Mesenchymal stem cell (in vitro differentiated cells and primary cell): Measurements from ENCODE around the gene COL6A3.

Experiments
- DNase-seq: peaks from one replicate; pipeline ENCODE4 v3.0.0-alpha.2; 2013
- H2AFZ ChIP-seq: one replicate; pipeline ENCODE4 v1.6.1; 2013; ENCODE audit warnings: low read depth, mild to moderate bottlenecking, control low read depth, inconsistent platforms, low read length, moderate library complexity
- H2AK5ac ChIP-seq: 2 replicates; pipeline ENCODE4 v1.6.1; 2013; ENCODE audit warnings: low read length, moderate library complexity, mild to moderate bottlenecking, inconsistent platforms; ENCODE audit not compliant: severe bottlenecking
- H2BK120ac ChIP-seq: one replicate; pipeline ENCODE4 v1.6.1; 2013; ENCODE audit warnings: low read depth, mild to moderate bottlenecking, inconsistent platforms, low read length, moderate library complexity
- H2BK12ac ChIP-seq, 2 experiments: one replicate each; pipeline ENCODE4 v1.6.1; 2013; ENCODE audit warnings: inconsistent platforms in 2 of 2, low read length in 2 of 2, mild to moderate bottlenecking in 2 of 2, moderate library complexity in 2 of 2, control low read depth in 1 of 2
- H2BK15ac ChIP-seq: one replicate; pipeline ENCODE4 v1.6.1; 2013; ENCODE audit warnings: mild to moderate bottlenecking, low read depth, inconsistent platforms; ENCODE audit not compliant: poor library complexity, severe bottlenecking
- H2BK5ac ChIP-seq: 2 replicates; pipeline ENCODE4 v1.6.1; 2013; ENCODE audit warnings: low read depth, mild to moderate bottlenecking, low read length, control low read depth, inconsistent platforms; ENCODE audit not compliant: poor library complexity, severe bottlenecking
- H3K14ac ChIP-seq, 2 experiments: one replicate each; pipeline ENCODE4 v1.6.1; 2013; ENCODE audit warnings: inconsistent platforms in 2 of 2, low read length in 2 of 2, control low read depth in 1 of 2, mild to moderate bottlenecking in 1 of 2, moderate library complexity in 1 of 2
- H3K18ac ChIP-seq, 2 experiments: one replicate each; pipeline ENCODE4 v1.6.1; 2013; ENCODE audit warnings: inconsistent platforms in 2 of 2, low read length in 2 of 2, control low read depth in 1 of 2, low read depth in 1 of 2, mild to moderate bottlenecking in 1 of 2
- H3K23ac ChIP-seq, 2 experiments: one replicate each; pipeline ENCODE4 v1.6.1; 2013; ENCODE audit warnings: inconsistent platforms in 2 of 2, low read length in 2 of 2, mild to moderate bottlenecking in 2 of 2, moderate library complexity in 2 of 2, control low read depth in 1 of 2
- H3K27ac ChIP-seq: 2 replicates; pipeline ENCODE4 v1.5.1; 2013; ENCODE audit warnings: mild to moderate bottlenecking, moderate library complexity, low read length, control low read depth, inconsistent platforms; ENCODE audit not compliant: poor library complexity, severe bottlenecking
- H3K27me3 ChIP-seq, 2 experiments: 2 replicates each; pipeline versions ENCODE4 v1.6.1 to v1.7.0; 2013; ENCODE audit warnings: low read length in 2 of 2, mild to moderate bottlenecking in 2 of 2, moderate library complexity in 2 of 2, control low read depth in 1 of 2, inconsistent platforms in 1 of 2; ENCODE audit not compliant: control insufficient read depth in 1 of 2, insufficient read depth in 1 of 2
- H3K36me3 ChIP-seq, 2 experiments: 2 replicates each; pipeline versions ENCODE4 v1.6.1 to v1.7.0; 2013; ENCODE audit warnings: low read length in 2 of 2, control low read depth in 1 of 2, inconsistent platforms in 1 of 2, low read depth in 1 of 2, mild to moderate bottlenecking in 1 of 2; ENCODE audit not compliant: insufficient read depth in 2 of 2, control insufficient read depth in 1 of 2
- H3K4ac ChIP-seq, 2 experiments: one replicate each; pipeline ENCODE4 v1.6.1; 2013; ENCODE audit warnings: inconsistent platforms in 2 of 2, low read length in 2 of 2, mild to moderate bottlenecking in 2 of 2, moderate library complexity in 2 of 2, control low read depth in 1 of 2, low read depth in 1 of 2
- H3K4me1 ChIP-seq: 2 replicates; pipeline ENCODE4 v1.6.1; 2013; ENCODE audit warnings: low read depth, low read length, control low read depth; ENCODE audit not compliant: control insufficient read depth, insufficient read depth
- H3K4me2 ChIP-seq: 2 replicates; pipeline ENCODE4 v1.6.1; 2013; ENCODE audit warnings: low read length, mild to moderate bottlenecking, inconsistent platforms; ENCODE audit not compliant: poor library complexity, severe bottlenecking
- H3K4me3 ChIP-seq, 2 experiments: 2 replicates each; pipeline versions ENCODE4 v1.5.1 to v1.7.0; 2013; ENCODE audit warnings: low read length in 2 of 2, mild to moderate bottlenecking in 2 of 2, control low read depth in 1 of 2, low read depth in 1 of 2; ENCODE audit not compliant: insufficient read depth in 1 of 2
- H3K79me1 ChIP-seq: replicated peaks from 2 replicates; pipeline ENCODE4 v1.6.1; 2013; ENCODE audit warnings: mild to moderate bottlenecking, control low read depth, low read length, inconsistent platforms; ENCODE audit not compliant: poor library complexity, severe bottlenecking
- H3K9ac ChIP-seq: 2 replicates; pipeline ENCODE4 v1.7.0; 2013; ENCODE audit warnings: mild to moderate bottlenecking, low read length, moderate library complexity
- H3K9me3 ChIP-seq: 2 replicates; pipeline ENCODE4 v1.7.0; 2013; ENCODE audit warnings: mild to moderate bottlenecking, low read length; ENCODE audit not compliant: control insufficient read depth
- H4K8ac ChIP-seq: one replicate; pipeline ENCODE4 v1.6.1; 2013; ENCODE audit warnings: inconsistent platforms, mild to moderate bottlenecking, low read length, moderate library complexity
- H4K91ac ChIP-seq: one replicate; pipeline ENCODE4 v1.6.1; 2013; ENCODE audit warnings: mild to moderate bottlenecking, low read length, inconsistent platforms
- WGBS: methylation state at CpG from one replicate; pipeline ENCODE4 v1.1.7; 2013; ENCODE audit warnings: mixed read lengths; 5-methylcytosine and 5-hydroxymethylcytosine counted together

COL6A3 gene

DNA sequence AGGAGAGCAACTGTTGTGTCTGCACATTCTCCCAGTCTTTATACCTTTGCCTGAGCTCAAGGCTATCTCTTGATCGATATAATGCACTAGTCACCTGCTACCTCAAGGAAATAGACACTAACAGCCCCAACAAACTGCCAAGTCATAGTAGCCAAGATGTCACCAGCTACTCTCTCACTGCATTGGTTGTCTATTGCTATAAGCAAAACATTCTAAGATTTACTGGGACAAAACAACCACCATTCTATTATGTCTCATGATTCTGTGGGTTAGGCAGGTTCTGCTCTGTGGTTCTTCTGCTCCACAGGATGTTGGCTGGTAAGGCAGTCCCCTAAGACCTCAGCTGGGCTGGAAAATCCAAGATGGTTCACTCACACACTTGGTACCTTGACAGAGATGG is 44.6 kb upstream of the COL6A3 start:
- WGBS = 100% methylated on average over 1 of the region's 1 CpG
- Histone ChIP-seq H3K14ac (no peak overlapping the region), H2AK5ac (no peak overlapping the region), H3K4me3 (no peak overlapping the region), H3K27me3 (no peaks in the 10 kb centered on the region), H3K9ac (no peak overlapping the region), H3K27ac (no peak overlapping the region), H4K8ac (peak overlapping the region; percentile 12), H3K4me2 (no peak overlapping the region), H2BK120ac (peak overlapping the region; percentile 82), H2AFZ (no peak overlapping the region), H3K4ac (peak overlapping the region; percentile 15 to 29), H3K18ac (peak overlapping the region; percentile 40 to 65), H4K91ac (peak overlapping the region; percentile 76), H3K4me1 (peaks cover 4% of the 10 kb centered on the region), H2BK12ac (peak overlapping the region; percentile 69 to 91), H3K36me3 (no peaks in the 10 kb centered on the region), H2BK5ac (no peak overlapping the region), H2BK15ac (no peak overlapping the region), H3K79me1 (no peaks in the 10 kb centered on the region), H3K9me3 (no peaks in the 10 kb centered on the region), H3K23ac (no peak overlapping the region)
- no peak for DNase-seq

DNA sequence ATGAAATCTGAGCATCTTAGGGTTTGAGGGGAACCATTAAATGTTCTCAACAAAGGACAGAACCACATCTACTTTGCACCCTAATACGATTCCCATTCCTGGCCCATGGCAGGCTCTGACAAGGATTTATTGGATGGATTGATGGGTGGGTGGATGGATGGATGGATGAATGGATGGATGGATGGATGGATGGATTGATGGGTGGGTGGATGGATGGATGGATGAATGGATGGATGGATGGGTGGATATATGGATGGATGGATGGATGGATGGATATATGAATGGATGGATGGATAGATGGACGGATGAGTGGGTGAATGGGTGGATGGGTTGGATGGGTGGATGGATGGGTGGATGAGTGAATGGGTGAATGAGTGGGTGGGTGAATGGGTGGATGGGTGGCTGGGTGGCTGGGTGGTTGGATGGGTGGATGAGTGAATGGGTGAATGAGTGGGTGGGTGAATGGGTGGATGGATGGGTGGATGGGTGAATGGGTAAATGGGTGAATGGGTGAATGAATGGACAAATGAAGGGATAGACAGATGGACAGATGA is 43.5 kb upstream of the COL6A3 start:
- Histone ChIP-seq H2BK15ac (peak overlapping the region; percentile 77), H2AFZ (no peak overlapping the region), H3K18ac (peak overlapping the region; percentile 59 to 63), H3K4me2 (no peak overlapping the region), H3K4ac (peak overlapping the region; percentile 15 to 96), H3K27ac (no peak overlapping the region), H2AK5ac (no peak overlapping the region), H3K27me3 (no peaks in the 10 kb centered on the region), H3K36me3 (no peaks in the 10 kb centered on the region), H2BK12ac (peak overlapping the region; percentile 69 to 79), H3K14ac (peak overlapping the region in 1 of 2 experiments; percentile 35), H2BK120ac (peak overlapping the region; percentile 82), H3K79me1 (no peaks in the 10 kb centered on the region), H2BK5ac (no peak overlapping the region), H3K4me3 (no peak overlapping the region), H4K91ac (no peak overlapping the region), H4K8ac (peak overlapping the region; percentile 35), H3K4me1 (peaks cover 6% of the 10 kb centered on the region), H3K23ac (no peak overlapping the region), H3K9me3 (no peaks in the 10 kb centered on the region), H3K9ac (no peak overlapping the region)
- 94% methylated on average over 2 of the region's 2 CpGs for WGBS
- DNase-seq = no peak

DNA sequence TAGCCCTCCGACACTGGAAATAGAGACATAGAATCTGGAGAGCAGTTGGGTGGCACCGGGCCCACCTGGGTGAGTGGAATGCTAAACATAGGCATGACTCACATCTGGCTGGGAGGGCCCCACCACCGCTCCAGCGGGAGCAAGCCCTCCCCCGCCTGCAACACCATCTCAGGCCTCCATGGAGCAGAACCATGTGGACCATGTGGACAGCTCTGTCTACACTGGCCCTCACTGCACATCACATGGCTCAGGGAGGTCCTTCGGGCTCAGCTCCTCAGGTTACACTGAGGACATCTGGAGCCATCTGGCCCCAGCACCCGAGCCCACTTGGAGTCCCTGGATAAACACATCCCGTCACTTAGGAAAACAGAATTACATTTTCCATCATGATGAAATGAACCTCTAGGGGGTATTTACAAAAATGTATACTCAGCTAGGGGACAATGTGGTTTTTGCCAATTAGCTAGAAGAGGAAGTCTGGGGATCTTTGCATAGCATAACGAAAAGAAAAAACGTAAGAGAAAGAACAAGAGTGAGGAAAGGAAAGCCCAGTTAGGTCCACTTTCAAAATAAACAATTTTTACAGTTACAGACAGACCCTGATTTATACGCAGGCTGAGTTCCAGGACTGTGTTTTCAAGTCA is 42.4 kb upstream of the COL6A3 start:
- H3K9ac ChIP-seq = no peak overlapping the region
- H2BK12ac ChIP-seq = peak overlapping the region; percentile 0 to 14
- H2BK15ac ChIP-seq = no peak overlapping the region
- no peak overlapping the region for H2AK5ac ChIP-seq
- no peak overlapping the region for H3K4me2 ChIP-seq
- no peak overlapping the region for H3K14ac ChIP-seq
- WGBS = 52% methylated on average over 7 of the region's 11 CpGs
- H3K4ac ChIP-seq = peak overlapping the region; percentile 8 to 9
- no peaks in the 10 kb centered on the region for H3K36me3 ChIP-seq
- H3K27ac ChIP-seq = no peak overlapping the region
- no peaks in the 10 kb centered on the region for H3K79me1 ChIP-seq
- no peaks in the 10 kb centered on the region for H3K9me3 ChIP-seq
- no peak overlapping the region for H2BK5ac ChIP-seq
- H3K18ac ChIP-seq = peak overlapping the region; percentile 11 to 78
- no peak overlapping the region for H3K23ac ChIP-seq
- H3K4me1 ChIP-seq = peaks cover 10% of the 10 kb centered on the region
- H4K8ac ChIP-seq = no peak overlapping the region
- no peak overlapping the region for H2AFZ ChIP-seq
- peak overlapping the region; percentile 29 for H2BK120ac ChIP-seq
- DNase-seq = peak; percentile 97
- peak overlapping the region; percentile 96 for H4K91ac ChIP-seq
- H3K27me3 ChIP-seq = no peaks in the 10 kb centered on the region
- no peak overlapping the region for H3K4me3 ChIP-seq

DNA sequence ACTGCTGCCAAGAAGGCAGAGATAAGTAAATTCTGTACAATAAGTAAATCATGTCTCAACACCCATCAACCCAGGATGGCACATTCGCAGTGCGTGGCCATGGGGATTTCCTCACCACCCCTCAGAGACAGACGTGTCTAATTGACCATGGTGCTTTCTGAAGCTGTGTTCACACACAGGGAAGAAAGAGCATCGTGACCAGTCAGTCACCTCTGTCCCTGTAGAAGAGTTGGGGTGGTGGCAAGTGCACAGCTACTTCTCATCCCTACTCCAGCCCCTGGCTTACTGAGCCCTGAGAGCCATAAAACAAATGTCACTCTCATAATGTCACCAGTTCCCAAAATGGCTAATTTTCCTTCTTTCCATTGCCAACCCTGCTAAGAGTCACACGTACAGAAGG is 41.8 kb upstream of the COL6A3 start:
- Histone ChIP-seq H3K23ac (no peak overlapping the region), H2BK5ac (no peak overlapping the region), H2BK120ac (peak overlapping the region; percentile 29), H3K79me1 (no peaks in the 10 kb centered on the region), H3K36me3 (no peaks in the 10 kb centered on the region), H2BK15ac (no peak overlapping the region), H2AFZ (no peak overlapping the region), H3K4me2 (no peak overlapping the region), H2BK12ac (peak overlapping the region; percentile 14 to 66), H4K8ac (peak overlapping the region; percentile 58), H3K4ac (peak overlapping the region in 1 of 2 experiments; percentile 8), H3K14ac (no peak overlapping the region), H4K91ac (peak overlapping the region; percentile 96), H3K4me3 (no peak overlapping the region), H3K9me3 (no peaks in the 10 kb centered on the region), H3K27ac (no peak overlapping the region), H3K18ac (peak overlapping the region; percentile 11 to 78), H3K4me1 (peaks cover 10% of the 10 kb centered on the region), H3K9ac (no peak overlapping the region), H3K27me3 (no peaks in the 10 kb centered on the region), H2AK5ac (no peak overlapping the region)
- DNase-seq = no peak
- 99% methylated on average over 5 of the region's 5 CpGs for WGBS
